ENCODE measurements around the gene CCDC175.

- TF ChIP-seq CTCF (IDR thresholded peaks at IDR 0.05; ENCODE audit: low read length) (no peak), EZH2phosphoT487 (IDR thresholded peaks at IDR 0.05; ENCODE audit: low read length) (no peak)
Measured at GRCh38 chr14:59530349-59530748, 46.3 kb downstream of the CCDC175 start.
